NCI-H774 (cell line): Measurements from ENCODE around the gene MKI67.

Experiments
- DNase-seq: peaks from one replicate; lab custom pipeline; 2025; lab: John Stamatoyannopoulos, UW

The MKI67 gene

GRCh38 chr10:128064108-128064969, 61.9 kb downstream of the MKI67 start:
- no peak for DNase-seq

- DNase-seq = no peak
These were observed 62.5 kb downstream of the MKI67 start for GRCh38 chr10:128063736-128064107.

GRCh38 chr10:128062881-128063563, 63.2 kb downstream of the MKI67 start:
- DNase-seq = no peak

GRCh38 chr10:128062331-128062880, 63.8 kb downstream of the MKI67 start:
- DNase-seq = no peak

- DNase-seq = no peak
These were observed 64.6 kb downstream of the MKI67 start for GRCh38 chr10:128061306-128062300.

GRCh38 chr10:128060341-128061250, 65.6 kb downstream of the MKI67 start:
- no peak for DNase-seq

- DNase-seq = no peak
These were observed 66.3 kb downstream of the MKI67 start for GRCh38 chr10:128059982-128060293.

GRCh38 chr10:128059266-128059981, 66.8 kb downstream of the MKI67 start:
- no peak for DNase-seq

- DNase-seq = no peak
These were observed 67.5 kb downstream of the MKI67 start for GRCh38 chr10:128058750-128059134.

- no peak for DNase-seq
These were observed 68.0 kb downstream of the MKI67 start for GRCh38 chr10:128058106-128058749.

GRCh38 chr10:128056303-128057050, 69.7 kb downstream of the MKI67 start:
- no peak for DNase-seq

- DNase-seq = no peak
These were observed 71.0 kb downstream of the MKI67 start for GRCh38 chr10:128055061-128055868.

GRCh38 chr10:128054163-128054970, 71.9 kb downstream of the MKI67 start:
- DNase-seq = no peak

- no peak for DNase-seq
These were observed 72.9 kb downstream of the MKI67 start for GRCh38 chr10:128053356-128053755.

GRCh38 chr10:128052696-128053095, 73.5 kb downstream of the MKI67 start:
- DNase-seq = no peak

GRCh38 chr10:128051548-128051947, 74.7 kb downstream of the MKI67 start:
- no peak for DNase-seq

GRCh38 chr10:128050936-128051335, 75.3 kb downstream of the MKI67 start:
- no peak for DNase-seq
